Stimulated activated CD4-positive, alpha-beta T cell treated with anti-CD3 and anti-CD28 coated beads, Interleukin-12 subunit alpha, Interleukin-12 subunit beta, amount 100 ng/mL, for 24 hours (primary cell): ENCODE results near the gene PABPC4L.
"Not testable (repeated sequence)": the region's sequence is repeated elsewhere in the genome, so short reads cannot be mapped to it uniquely, and the experiment has no call there.

Experiments used
- DNase-seq, 2 experiments: peaks; one replicate each; pipeline ENCODE4 v3.0.0-alpha.2; 2020; ENCODE audit warnings: low read depth in 2 of 2

Gene PABPC4L

DNA sequence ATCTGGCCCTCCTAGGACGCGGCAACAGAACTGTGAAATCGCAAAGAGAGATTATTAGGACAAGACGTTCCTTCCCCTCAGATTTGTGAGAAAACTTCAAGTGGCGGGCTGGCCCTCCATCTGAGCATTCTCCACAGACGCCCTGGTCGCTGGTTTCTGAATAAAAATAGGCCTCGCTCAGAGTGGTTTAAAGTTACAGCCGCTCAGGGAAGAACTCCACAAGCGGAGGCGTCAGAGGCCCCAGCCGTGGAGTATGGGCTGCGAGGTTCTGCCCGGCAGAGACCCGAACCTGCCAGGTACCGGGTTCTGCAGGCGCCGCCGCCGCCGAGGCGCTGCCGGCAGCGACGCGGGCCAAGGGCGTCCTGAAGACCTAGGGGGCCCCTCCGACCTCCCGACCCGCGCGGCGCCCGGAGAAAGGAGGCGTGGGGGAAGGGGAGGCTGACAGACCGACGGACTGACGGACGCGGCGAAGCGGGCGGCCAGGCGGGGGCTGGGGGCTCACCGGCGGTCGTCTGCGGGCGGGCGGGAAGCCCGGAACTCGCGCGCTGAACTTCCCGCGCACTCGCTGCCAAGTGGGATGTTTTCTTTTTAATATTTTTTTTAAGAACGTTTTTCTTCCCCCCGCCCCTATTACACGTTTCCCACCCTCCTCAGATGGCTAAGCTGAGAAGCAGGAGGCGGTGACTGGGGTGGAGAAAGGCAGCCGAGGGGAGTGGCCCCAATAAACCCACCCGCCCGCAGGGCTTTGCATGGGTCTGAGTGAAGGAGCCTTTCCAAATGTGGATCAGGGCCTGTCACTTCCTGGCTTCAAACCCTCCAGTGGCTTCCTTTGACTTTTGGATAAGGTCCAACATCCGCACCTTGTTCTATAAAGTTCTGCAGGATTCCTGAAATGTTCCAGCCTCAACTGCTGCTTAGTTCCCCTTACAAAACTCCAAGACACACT, at the start of gene PABPC4L:
Gene PABPC4L (minus strand): TSS at position 574 of the 946 bp plus-strand sequence. CDS start 770 bp downstream, outside the sequence.
- DNase-seq, result no peak

DNA sequence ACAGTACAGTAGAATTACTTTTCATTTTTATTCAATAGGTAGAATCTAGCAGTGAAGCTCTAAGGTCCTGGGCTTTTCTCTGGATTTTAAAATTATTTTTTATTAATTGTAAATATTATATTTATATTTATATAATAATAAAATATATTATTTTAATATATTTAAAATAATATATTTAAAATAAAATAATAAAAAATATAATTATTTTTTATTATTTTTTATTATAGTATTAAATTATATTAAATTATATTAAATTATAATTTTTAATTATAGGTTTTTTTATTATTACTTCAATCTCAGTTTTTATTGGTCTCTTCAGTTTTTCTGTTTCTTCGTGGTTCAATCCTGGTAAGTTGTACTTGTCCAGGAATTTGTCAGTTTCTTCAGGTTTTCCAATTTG, 49.7 kb upstream of the PABPC4L start:
- DNase-seq, result no peak

DNA sequence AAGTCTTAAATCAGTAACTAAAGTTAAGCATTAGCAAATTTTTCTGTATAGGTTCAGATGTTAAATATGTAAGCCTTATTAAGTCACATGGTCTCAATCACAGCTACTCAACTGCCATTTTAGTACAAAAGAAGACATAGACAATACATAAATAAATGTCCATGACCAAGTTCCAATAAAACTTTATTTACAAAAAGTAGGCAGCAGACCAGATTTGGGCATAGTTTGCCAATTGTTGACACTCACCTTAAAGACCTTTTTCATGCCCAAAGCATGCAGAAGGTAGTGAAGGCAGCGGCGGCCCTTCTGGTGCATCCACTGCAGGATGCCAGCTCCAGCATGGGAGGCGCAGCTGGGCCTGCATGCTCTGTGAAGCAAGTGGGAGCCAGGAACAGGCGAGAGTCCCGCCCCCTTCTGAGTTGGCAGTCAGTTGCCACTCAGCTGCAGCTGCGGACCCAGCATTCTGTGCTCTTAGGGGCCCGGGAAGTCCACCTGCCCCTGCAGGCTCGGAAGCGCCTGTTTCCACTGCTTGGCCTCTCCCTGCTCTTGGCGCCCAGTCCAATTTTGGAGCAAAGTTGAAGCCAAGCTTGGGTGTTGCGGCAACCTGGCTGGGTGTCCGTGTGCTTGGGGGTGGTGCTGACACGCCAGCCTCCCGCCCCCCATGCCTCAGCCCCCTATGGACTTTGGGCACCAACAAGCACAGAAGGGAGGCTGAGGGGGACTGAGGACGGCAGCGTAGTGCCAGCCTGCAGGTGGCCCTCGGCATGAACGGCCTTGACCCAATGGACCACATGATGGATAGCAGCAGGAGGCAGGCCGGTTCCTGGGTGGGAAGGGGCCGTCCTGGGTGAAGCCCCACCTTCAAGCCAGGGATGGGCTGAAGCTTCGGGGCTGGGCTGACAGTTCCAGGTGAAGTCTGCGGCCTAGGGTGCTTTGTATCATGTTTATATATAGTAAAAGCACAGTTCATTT, 42.4 kb upstream of the PABPC4L start:
- DNase-seq, result no peak

DNA sequence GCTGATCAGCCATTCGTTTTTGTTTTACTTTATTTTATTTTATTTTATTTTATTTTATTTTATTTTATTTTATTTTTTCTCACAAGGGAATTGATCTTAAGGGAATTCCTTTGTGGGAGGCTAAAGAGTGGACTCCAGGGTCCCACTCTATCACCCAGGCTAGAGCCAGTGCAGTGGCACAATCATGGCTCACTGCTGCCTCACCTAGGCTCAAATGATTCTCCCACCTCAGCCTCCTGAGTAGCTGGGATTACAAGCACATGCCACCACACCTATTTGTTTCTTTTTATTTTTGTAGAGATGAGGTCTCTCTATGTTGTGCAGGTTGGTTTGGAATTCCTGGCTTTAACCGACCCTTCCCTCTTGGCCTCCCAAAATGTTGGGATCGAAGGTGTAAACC, 17.5 kb upstream of the PABPC4L start:
- no peak for DNase-seq

DNA sequence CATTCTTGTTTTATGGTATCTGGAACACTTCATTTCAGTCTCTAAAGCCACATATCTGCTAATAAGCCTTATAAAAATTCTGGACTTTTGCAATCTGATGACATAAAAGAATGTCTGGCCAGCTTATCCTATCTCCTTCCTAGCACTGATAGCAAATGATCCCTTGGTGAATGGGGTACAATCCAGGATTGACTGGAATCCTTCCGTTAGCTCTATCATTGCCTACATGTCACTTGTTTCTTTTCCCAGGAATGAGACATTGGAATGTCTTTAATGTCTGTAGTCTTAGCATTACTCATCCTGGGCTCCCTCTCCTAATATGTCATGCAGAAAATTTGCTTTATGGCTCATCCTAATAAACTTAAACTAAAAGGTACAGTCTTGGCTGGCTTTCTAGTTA, 14.8 kb upstream of the PABPC4L start:
- DNase-seq, result no peak

DNA sequence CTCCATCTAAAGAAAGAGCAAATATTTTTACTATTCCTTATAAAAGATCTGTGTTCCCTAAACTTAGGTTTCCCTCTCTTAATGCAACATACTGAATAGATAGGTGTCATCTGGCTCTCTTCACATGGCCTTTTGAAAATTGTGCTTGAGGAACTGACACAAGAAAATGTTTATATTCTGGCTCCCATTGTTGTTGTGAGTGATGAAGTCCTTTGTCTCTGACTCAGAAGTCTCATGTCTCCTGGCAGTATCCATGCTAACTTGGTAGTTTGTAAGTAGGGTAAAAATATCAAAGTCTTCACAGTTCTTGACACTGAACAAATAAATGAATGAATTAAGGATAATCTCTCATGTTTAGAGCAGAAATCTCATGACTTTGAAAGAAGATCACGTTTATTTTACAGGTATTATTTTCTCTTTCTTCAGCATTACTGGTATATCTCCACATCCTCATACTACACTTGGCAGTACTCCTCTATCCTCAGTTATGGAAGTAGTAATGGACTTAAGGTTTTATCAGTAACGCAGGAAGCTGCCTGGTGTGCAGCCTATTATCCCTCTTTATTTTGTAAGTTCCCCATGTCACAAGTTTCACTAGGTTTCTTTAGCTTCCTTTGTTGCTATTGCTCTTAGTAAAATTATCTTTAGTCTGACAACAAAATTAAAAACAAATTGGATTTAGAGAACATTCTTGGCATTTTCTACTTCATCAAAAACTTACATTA, 14.2 kb upstream of the PABPC4L start:
- no peak for DNase-seq

DNA sequence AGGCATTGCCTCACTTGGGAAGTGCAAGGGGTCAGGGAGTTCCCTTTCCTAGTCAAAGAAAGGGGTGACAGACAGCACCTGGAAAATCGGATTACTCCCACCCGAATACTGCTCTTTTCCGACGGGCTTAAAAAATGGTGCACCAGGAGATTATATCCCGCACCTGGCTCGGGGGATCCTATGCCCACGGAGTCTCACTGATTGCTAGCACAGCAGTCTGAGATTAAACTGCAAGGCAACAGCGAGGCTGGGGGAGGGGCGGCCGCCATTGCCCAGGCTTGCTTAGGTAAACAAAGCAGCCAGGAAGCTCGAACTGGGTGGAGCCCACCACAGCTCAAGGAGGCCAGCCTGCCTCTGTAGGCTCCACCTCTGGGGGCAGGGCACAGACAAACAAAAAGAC, 6.4 kb upstream of the PABPC4L start:
- not testable (repeated sequence) for DNase-seq

DNA sequence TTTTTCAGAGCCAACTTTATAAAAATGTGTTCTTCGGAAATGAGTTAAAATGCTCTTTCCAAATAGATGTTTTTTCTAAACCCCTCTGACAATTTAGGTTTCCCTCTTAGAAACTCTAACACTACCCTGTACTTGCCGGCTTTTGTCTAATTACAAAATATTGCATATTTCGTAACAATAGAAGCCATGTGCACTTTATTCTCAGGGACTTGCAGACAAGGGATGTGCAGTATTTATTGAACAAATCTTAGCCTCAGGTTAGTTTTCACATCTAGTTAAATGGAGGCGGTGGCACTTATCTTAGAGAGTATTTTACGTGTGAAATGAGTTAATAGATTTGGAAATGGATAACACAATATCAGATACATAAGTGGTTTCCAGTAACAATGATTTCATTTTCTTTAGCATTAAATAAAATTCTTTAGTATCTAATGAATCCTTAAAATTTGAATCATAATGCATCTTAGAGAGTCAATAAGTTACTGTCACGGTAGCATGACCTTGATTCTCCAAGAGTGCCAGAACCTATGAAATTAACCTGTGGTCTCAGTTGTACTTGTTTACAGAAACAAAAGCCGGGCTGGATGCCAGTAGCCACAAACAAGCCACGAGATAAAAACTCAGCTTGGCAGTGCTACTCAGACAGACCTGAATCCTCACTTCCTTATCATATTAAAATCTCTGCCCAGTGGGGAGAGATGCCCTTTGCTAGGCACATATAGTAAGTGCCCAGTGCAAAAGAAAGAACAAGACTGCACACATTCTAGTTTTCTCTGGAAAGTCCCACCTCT, 772 bp upstream of the PABPC4L start:
- no peak for DNase-seq

DNA sequence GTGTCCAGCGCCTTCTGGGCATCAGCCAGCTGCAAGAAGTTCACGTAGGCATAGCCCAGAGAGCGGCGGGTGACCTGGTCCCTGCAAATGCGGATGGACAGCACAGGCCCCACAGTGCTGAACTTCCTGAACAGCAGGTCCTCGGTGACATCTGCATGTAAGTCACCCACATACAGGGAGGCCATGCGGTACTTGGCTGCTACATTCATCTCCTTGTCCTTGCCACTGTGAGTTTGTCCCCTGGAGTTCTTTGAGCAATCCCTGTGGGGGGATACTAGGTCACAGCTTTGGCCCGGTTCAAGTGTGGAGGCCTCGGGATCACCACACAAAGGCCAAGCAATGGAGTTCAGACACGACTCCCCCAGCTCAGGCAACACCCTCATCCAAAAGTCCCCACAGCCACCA, 776 bp downstream of the PABPC4L start:
- DNase-seq, result no peak

DNA sequence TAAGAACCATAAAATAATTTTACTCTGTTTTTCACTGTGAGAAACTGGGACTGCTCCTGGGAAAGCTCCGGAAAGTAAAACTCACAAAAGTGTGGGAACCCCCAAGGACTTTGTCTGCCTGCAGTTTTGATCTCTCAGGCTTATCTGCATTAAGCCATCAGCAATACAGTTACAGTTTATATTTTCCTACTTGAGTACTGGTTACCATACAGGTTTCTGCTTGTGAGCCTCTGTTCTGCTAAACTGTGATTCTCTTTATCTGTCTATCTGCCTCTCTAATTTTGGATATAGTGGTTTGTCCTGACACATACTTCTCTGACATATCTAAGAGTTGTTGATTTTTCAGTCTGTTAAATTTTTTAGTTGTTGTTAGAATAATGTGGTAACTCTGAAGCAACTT, 11.6 kb downstream of the PABPC4L start:
- no peak for DNase-seq

DNA sequence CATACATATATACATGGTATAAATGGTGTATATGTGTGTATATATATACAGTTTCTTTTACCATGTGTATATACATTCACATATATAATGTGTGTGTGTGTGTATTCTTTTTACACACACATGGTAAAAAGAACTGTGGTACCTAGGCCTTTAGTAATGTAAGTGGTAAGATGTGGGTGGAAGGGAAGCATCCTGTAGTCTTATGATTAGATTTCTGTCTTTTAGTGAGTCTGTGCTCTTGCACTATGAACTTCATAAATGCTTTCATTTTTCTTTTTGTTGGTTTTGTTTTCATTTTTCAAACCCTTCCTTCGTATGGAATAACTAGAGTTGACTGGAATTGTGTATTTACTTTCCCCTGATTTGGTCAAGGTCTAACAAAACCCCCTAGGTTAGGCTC, 12.1 kb downstream of the PABPC4L start:
- no peak for DNase-seq

DNA sequence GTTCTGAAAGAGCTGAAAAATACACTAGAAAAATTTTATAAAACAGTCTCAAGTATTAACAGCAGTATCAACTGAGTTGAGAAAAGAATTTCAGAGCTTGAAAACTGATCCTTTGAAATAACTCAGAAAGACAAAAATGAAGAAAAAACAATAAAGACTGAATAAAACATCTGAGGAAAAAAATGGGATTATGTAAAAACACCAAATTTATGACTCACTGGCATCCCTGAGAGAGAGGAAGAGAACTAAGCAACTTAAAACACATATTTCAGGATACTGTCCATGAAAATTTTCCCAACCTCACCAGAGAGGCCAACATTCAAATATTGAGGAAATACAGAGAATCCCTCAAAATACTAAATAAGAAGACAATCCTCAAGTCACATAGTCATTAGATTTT, 22.9 kb downstream of the PABPC4L start:
- no peak for DNase-seq

DNA sequence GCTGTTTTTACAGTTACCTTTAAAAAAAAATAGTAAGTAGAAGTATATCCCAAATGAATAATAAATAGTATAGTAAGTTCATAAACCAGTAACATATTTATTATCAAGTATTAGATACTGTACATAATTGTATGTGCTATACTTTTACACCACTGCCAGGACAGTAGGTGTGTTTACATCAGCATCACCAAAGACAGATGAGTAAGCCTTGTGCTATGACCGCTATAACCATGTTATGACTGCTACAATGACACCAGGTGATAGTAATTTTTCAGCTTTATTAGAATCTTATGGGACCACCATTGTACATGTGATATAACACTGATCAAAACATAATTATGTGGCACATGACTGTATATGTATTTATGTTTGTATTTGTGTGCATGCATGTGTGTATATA, 27.3 kb downstream of the PABPC4L start:
- no peak for DNase-seq

DNA sequence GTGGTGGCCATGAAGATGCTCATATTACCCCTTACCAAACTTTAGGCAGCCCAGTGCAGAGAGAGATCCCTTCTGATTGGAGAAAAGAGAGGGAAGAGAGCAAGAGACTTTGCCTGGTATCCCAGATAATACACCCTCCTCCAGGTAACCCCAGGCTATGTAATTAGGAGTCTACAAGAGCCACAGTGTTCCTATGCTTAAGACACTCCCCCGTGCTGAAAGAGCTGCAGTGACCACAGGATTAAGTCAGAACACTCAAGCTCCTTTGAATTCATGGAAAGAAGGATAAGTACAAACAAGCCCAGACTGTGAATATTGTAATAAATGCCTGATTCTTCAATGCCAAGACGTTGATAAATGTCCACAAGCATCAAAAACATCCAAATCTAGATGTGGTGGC, 41.4 kb downstream of the PABPC4L start:
- no peak for DNase-seq

DNA sequence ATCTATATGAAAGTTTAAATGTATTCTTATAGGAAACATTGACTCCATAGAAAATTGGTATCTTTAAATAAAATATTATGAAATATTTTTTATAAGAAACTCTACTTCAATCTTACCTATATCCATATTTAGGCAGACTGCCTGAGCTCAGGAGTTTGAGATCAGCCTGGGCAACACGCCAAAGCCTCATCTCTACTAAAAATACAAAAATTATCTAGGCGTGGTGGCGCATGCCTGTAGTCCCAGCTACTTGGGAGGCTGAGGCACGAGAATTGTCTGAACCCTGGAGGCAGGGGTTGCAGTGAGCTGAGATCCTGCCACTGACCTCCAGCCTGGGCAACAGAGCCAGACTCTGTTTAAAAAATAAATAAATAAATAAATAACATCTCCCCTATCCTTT, 47.5 kb downstream of the PABPC4L start:
- no peak for DNase-seq

DNA sequence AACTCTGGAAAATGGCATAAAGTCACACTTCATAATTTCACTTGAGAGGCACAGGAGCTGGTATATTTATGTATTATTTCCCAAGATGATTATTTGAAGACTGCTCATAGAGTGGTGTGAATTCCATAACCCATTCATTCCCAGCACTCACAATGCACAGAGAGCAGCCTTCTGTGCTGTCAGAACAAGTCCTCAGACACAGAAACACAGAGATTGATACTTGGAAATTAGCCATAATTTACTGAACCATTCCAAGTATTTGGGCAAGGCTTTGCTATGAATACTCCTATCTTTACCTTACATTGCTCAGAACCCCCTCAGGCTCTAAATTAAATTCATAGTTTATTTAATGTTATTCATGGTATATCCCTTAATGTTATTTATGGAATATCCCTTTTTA, 53.6 kb downstream of the PABPC4L start:
- DNase-seq, result no peak
